ENCODE data around the gene JAKMIP1.

GRCh38 chr4:6095897-6096296 is 104.5 kb downstream of the JAKMIP1 start:
- TF ChIP-seq EZH2phosphoT487 (IDR thresholded peaks at IDR 0.05; ENCODE audit: insufficient read depth, low read depth) (no peak), EZH2 (IDR thresholded peaks at IDR 0.05; ENCODE audit: insufficient read depth, poor library complexity, severe bottlenecking) (no peak)

Data from GM23248 (cell line).